ENCODE measurements around the gene ATG3.

GRCh38 chr3:112610121-112610520 is 48.4 kb upstream of the ATG3 start:
- TF ChIP-seq CTCF (IDR thresholded peaks at IDR 0.05 in 8 of 11, conservative IDR thresholded peaks at IDR 0.05 in 3 of 11) (no peak), POLR2A (IDR thresholded peaks at IDR 0.05) (no peak)
